Mucosa of descending colon (tissue), 3 donors: ENCODE results near the gene NLRP1. TPM values are rescaled to one million over a fixed set of nuclear protein-coding genes. Genes with fewer than 3 reads are reported as not detected.

ENCODE experiments used
- ATAC-seq: fragments of 200-7000 bp; cut with Tn5 transposase; one replicate; pipeline ENCODE4 v1.9.1; 2020; ENCODE audit warnings: mild to moderate bottlenecking, moderate library complexity
- DNase-seq, 3 donors: peaks; one replicate each; pipeline ENCODE4 v3.0.0-alpha.2; 2020
- H3K36me3 ChIP-seq: fragments of 200-600 bp; one replicate; pipeline ENCODE4 v1.8.0; 2021; ENCODE audit warnings: low read depth, mild to moderate bottlenecking
- H3K4me1 ChIP-seq: fragments of 200-600 bp; one replicate; pipeline ENCODE4 v1.8.0; 2021; ENCODE audit warnings: low read depth, mild to moderate bottlenecking
- H3K4me3 ChIP-seq: fragments of 200-600 bp; one replicate; pipeline ENCODE4 v1.8.0; 2021; ENCODE audit warnings: mild to moderate bottlenecking
- H3K9me3 ChIP-seq: fragments of 200-600 bp; one replicate; pipeline ENCODE4 v1.8.0; 2021; ENCODE audit warnings: mild to moderate bottlenecking
- intact Hi-C, 2 donors: fragments of 100-400 bp; cut with DNase I in 1 of 2; cut with micrococcal nuclease in 1 of 2; formaldehyde crosslinking; loops; one replicate each; pipeline versions ENCODE4 v1.11.0 to v1.11.1; 2022; cut with DNase I, micrococcal nuclease
- total RNA-seq, 3 donors: library from RNA; stranded (reverse); fragmentation: NEBNext Ultra II Directional in 2 of 3; extraction: Animal tissue kit (Norgen Biotek cat#: 25700) in 2 of 3; gene quantifications; one replicate each; pipeline versions ENCODE4 v1.2.1 to v1.2.4, GENCODE V29; 2021 to 2023
- TF ChIP-seq, protein P1 (sequence below): fragments of 200-600 bp; IDR thresholded peaks from one replicate; pipeline ENCODE4 v1.8.0; 2022; ENCODE audit warnings: antibody characterized with exemption, mild to moderate bottlenecking
- donor health status: DM: no; HTN: no; CAD: no; lungs with moderate emphysema.
- donor health status: DM: no; HTN: no; CAD: no.
- donor health status: DM: no; HTN: yes; CAD: no.

The NLRP1 gene
- total RNA-seq, 3 donors from 2014 or later: 4.6 to 13.9 (median 8.0) TPM

- no peaks in the 10 kb centered on the region for H3K9me3 ChIP-seq
- no peak for ATAC-seq
- H3K36me3 ChIP-seq: no peaks in the 10 kb centered on the region
- no peaks in the 10 kb centered on the region for H3K4me1 ChIP-seq
- TF ChIP-seq, protein P1, sequence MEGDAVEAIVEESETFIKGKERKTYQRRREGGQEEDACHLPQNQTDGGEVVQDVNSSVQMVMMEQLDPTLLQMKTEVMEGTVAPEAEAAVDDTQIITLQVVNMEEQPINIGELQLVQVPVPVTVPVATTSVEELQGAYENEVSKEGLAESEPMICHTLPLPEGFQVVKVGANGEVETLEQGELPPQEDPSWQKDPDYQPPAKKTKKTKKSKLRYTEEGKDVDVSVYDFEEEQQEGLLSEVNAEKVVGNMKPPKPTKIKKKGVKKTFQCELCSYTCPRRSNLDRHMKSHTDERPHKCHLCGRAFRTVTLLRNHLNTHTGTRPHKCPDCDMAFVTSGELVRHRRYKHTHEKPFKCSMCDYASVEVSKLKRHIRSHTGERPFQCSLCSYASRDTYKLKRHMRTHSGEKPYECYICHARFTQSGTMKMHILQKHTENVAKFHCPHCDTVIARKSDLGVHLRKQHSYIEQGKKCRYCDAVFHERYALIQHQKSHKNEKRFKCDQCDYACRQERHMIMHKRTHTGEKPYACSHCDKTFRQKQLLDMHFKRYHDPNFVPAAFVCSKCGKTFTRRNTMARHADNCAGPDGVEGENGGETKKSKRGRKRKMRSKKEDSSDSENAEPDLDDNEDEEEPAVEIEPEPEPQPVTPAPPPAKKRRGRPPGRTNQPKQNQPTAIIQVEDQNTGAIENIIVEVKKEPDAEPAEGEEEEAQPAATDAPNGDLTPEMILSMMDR: no peak
- no peak for DNase-seq
- H3K4me3 ChIP-seq: no peak overlapping the region
- intact Hi-C loops: no loop called here
These were observed 61.1 kb downstream of the NLRP1 start for GRCh38 chr17:5523249-5523648.

- H3K36me3 ChIP-seq: no peaks in the 10 kb centered on the region
- TF ChIP-seq, protein P1: no peak
- H3K4me1 ChIP-seq: no peaks in the 10 kb centered on the region
- H3K4me3 ChIP-seq: no peak overlapping the region
- intact Hi-C loops: no loop called here
- no peak for ATAC-seq
- DNase-seq: no peak
- no peaks in the 10 kb centered on the region for H3K9me3 ChIP-seq
These were observed 61.8 kb downstream of the NLRP1 start for GRCh38 chr17:5522476-5522875.

GRCh38 chr17:5516060-5516792 lies 68.1 kb downstream of the NLRP1 start:
- TF ChIP-seq, protein P1: no peak
- DNase-seq: no peak

DNA sequence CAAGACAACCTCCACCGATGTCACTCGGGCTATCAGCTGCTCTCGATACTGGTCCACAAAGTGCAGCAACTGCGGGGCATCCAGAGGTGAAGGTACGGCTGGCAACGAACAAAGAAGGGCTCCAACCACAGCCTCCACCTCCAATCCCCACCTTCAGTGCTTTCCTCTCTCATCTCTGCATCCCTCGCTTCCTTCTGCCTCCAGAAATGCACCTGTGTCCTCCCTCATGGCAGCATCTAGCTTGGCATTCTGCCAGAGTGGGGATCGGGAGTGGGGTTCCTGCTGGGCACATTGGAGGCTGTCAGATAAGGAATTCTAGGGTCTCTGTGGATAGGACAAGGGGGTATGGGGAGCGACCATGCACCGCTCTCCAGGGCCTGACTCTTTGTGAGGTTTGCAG lies 69.3 kb downstream of the NLRP1 start:
- intact Hi-C loops: no loop called here
- H3K4me3 ChIP-seq: no peak overlapping the region
- ATAC-seq (no peak), DNase-seq (no peak)
- TF ChIP-seq, protein P1: no peak
- H3K36me3 ChIP-seq: no peaks in the 10 kb centered on the region
- no peaks in the 10 kb centered on the region for H3K4me1 ChIP-seq
- no peaks in the 10 kb centered on the region for H3K9me3 ChIP-seq

More at GRCh38 chr17:5516060-5516792, 68.1 kb downstream of the NLRP1 start:
- no peaks in the 10 kb centered on the region for H3K36me3 ChIP-seq
- no peaks in the 10 kb centered on the region for H3K9me3 ChIP-seq
- no peaks in the 10 kb centered on the region for H3K4me1 ChIP-seq
- peak; percentile 35 for ATAC-seq
- no peak overlapping the region for H3K4me3 ChIP-seq
- intact Hi-C loops: no loop called here

GRCh38 chr17:5513628-5514027 lies 70.7 kb downstream of the NLRP1 start:
- no peaks in the 10 kb centered on the region for H3K9me3 ChIP-seq
- no peaks in the 10 kb centered on the region for H3K4me1 ChIP-seq
- DNase-seq (no peak), ATAC-seq (no peak)
- intact Hi-C loops: no loop called here
- TF ChIP-seq, protein P1: no peak
- H3K4me3 ChIP-seq: no peak overlapping the region
- H3K36me3 ChIP-seq: no peaks in the 10 kb centered on the region
